GM10266 (cell line): ENCODE results near the gene SPPL2B.

ENCODE experiments used
- DNase-seq: peaks from one replicate; pipeline ENCODE4 v3.0.0; 2012; ENCODE audit errors: extremely low spot score
- CTCF ChIP-seq: IDR thresholded peaks from 2 replicates; pipeline ENCODE4 v1.5.1; 2012; ENCODE audit warnings: mild to moderate bottlenecking, low read depth; ENCODE audit not compliant: control insufficient read depth, insufficient read depth; ENCODE audit errors: missing control alignments

Gene SPPL2B

DNA sequence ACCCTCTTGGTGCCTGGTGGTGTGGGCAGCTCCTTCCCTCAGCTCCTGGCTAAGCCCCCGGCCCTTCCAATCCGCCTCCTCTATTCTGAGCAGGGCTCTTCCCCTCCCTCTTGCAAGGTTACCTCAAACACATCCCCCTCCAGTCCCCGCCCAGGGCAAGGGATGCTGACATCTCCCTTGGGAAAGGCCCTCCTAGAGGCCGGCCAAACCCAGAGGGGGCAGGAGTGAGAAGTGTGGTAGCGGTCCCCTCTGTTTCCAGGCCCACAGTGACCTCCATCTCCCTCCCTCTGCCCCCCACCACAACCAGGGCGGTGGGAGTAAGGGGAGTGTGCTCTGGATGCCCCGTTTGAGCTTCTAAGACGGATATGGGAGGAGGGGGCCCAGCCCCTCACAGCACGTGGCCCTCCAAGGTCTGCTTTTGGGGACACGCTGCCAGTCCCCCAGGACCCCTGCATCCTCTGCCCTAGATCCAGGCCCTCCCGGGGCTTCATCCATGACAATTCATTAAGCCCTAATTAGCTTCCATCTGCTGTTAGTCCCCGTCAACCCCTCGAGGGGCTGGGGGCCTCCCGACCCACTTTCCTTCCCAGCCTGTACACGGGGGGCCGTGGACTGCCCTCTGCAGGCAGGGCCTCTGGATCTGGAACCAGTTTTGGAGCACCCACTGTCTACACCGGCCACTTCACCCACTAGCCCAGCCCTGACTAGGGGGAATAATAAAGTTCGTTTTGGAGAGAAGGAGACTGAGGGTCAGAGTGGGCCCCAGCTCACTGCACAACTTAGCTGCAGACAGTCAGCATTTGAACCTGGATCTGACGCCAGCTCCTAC, 22.8 kb upstream of the SPPL2B start:
- TF ChIP-seq CTCF = no peak
- DNase-seq = no peak

DNA sequence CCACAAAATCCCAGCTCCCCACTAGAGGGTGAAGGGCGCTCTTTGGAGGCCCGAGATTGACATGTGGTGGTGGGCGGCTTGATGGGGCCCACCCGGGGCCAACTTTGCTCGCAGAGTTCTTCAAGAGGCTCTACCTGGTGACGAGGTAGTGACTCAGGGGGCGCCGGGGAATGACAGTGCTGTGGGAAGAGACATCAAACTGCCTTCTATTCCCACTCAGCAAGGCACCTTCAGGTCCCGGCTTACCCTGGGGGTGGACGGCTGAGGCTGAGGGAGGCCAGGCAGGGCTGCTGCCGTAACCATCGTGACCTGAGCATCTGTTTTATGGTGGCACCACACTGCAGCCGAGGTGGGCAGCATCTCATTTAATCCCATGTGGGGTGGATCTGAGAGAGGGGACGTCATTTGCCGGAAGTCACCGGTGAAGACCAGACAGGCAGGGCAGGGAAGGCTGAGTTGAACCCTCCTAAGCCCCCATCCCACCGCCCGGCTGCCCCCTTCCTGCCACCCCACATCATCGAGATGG, 22.1 kb upstream of the SPPL2B start:
- TF ChIP-seq CTCF = no peak
- DNase-seq = no peak

DNA sequence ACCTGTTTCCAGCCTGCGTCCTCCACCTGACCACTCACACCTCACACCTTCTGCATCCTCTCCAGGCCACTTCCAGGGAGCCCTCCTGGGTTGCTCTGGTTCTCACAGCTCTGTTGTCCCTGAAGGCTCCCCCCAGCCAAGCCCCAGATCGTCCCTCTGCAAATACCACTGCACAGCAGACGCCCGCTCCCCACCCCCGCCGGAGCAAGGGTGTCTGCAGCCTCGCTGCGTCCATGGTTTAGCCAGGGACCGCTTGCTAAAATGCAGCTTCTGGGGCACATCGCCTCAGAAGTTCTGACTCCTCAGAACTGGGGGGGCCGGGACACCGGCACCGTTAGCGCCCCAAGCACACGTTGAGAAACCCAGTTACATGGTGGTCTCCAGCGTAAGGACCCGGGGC, 21.5 kb upstream of the SPPL2B start:
- no peak for DNase-seq
- no peak for TF ChIP-seq CTCF

DNA sequence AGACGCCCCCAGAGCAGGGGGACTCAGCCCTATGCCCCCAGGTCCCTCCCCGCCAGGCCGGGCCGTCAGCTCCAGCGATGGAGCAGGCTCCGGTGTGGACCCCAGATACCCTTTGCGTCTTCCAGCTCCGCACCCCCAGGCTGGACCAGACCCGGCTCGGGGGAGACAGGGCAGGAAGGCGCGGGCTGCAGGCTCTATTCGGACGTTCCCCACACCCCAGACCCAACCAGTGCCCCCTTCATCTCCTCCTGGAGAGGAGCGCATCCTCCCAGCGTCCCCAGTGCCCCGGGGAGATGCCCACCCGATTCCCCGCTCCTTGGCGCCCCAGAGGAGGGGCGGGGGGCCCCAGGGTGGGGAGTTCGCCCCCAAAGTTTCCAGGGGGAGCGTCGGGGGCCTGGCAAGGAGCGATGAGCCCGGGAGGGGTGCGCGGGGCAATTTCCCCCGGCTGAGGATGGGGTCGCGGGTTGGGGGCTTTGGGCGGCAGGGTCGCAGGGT, 20.9 kb upstream of the SPPL2B start:
- TF ChIP-seq CTCF = no peak
- no peak for DNase-seq

GRCh38 chr19:2308114-2308556, 20.3 kb upstream of the SPPL2B start, which contains the start of gene LINGO3:
TSS of gene LINGO3 (minus strand) at chr19:2308154. CDS start at chr19:2291776, 16,378 bp downstream.
- DNase-seq = no peak
- no peak for TF ChIP-seq CTCF

DNA sequence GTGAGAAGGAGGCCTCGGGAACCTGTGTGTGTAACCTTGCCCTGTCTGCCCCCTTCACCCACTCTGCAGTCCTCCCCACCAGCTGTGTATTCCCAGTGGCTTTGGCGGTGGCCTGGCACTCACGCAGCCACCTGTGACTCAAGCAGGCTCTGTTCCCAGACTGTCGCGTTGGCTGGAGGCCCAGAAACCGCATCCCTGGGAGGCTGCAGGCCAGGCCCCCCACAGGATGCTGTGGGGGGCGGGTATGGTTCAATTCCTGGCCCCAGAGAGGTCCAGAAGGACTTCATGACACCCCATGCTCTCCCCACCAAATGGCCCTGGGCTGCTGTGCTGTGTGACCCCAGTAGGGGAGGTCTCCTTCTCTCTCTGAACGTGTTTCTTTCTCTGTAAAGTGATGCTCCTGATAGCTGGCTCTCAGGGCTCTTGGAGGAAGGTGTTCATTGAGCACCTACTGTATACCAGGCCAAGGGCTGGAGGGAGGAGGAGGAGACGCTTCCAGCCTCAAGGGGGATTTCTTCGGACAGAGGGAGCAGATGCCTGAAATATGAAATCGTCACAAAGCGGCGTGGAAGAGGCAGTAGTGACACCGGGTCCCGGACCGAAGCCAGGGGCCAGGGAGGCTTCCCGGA, 18.6 kb upstream of the SPPL2B start:
- no peak for TF ChIP-seq CTCF
- DNase-seq = no peak
